B cell (primary cell): ENCODE results near the gene MPL.

Experiments
- CTCF ChIP-seq: fragments of 200-600 bp; IDR thresholded peaks from one replicate; pipeline ENCODE4 v1.8.0; 2022; ENCODE audit warnings: antibody characterized with exemption, mild to moderate bottlenecking
- EZH2 ChIP-seq: IDR thresholded peaks from 2 replicates; pipeline ENCODE4 v1.6.1; 2012; ENCODE audit warnings: borderline replicate concordance, low read depth, mild to moderate bottlenecking, moderate library complexity, low read length; ENCODE audit not compliant: insufficient read depth, poor library complexity, severe bottlenecking

- TF ChIP-seq CTCF (no peak), EZH2 (no peak)
Measured at GRCh38 chr1:43349594-43350306, 12.1 kb downstream of the MPL start.
